Neural progenitor cell (in vitro differentiated cells): ENCODE measurements around the gene TBC1D1. TPM values are rescaled to one million over a fixed set of nuclear protein-coding genes. Genes with fewer than 3 reads are reported as not detected.

ENCODE experiments used
- DNase-seq: peaks from one replicate; pipeline ENCODE4 v3.0.0-alpha.2; 2016; ENCODE audit warnings: low spot score
- H2AFZ ChIP-seq: fragments of 200-600 bp; sonication (generic); replicated peaks from 2 replicates; pipeline ENCODE4 v1.6.1; 2016; ENCODE audit warnings: antibody characterized with exemption
- H3F3A ChIP-seq: fragments of 200-600 bp; sonication (generic); 2 replicates; pipeline ENCODE4 v1.6.1; 2016; ENCODE audit warnings: antibody characterized with exemption, low read depth
- H3K27ac ChIP-seq: fragments of 200-600 bp; sonication (generic); 2 replicates; pipeline ENCODE4 v1.5.1; 2016; ENCODE audit warnings: mild to moderate bottlenecking
- H3K27me3 ChIP-seq: fragments of 200-600 bp; sonication (generic); 2 replicates; pipeline ENCODE4 v1.6.1; 2016; ENCODE audit warnings: mild to moderate bottlenecking, moderate library complexity
- H3K36me3 ChIP-seq: fragments of 200-600 bp; sonication (generic); 2 replicates; pipeline ENCODE4 v1.5.1; 2016
- H3K4me1 ChIP-seq: fragments of 200-600 bp; sonication (generic); 2 replicates; pipeline ENCODE4 v1.6.1; 2016; ENCODE audit warnings: mixed run types
- H3K4me2 ChIP-seq: fragments of 200-600 bp; sonication (generic); 2 replicates; pipeline ENCODE4 v1.6.1; 2016
- H3K4me3 ChIP-seq: fragments of 200-600 bp; sonication (generic); 2 replicates; pipeline ENCODE4 v1.5.1; 2016
- H3K79me2 ChIP-seq: fragments of 200-600 bp; sonication (generic); 2 replicates; pipeline ENCODE4 v1.6.1; 2016; ENCODE audit warnings: low read depth
- H3K9ac ChIP-seq: fragments of 200-600 bp; sonication (generic); 2 replicates; pipeline ENCODE4 v1.6.1; 2016
- H3K9me3 ChIP-seq: fragments of 200-600 bp; sonication (generic); 2 replicates; pipeline ENCODE4 v1.5.1; 2016; ENCODE audit warnings: low read depth
- H4K20me1 ChIP-seq: fragments of 200-600 bp; sonication (generic); 2 replicates; pipeline ENCODE4 v1.6.1; 2016; ENCODE audit warnings: low read depth
- H3K27ac Mint-ChIP-seq: 3 replicates; pipeline ENCODE4 v1.8.0; 2021; ENCODE audit warnings: mixed read lengths
- H3K27me3 Mint-ChIP-seq: 2 replicates; pipeline ENCODE4 v1.8.0; 2022; ENCODE audit warnings: low read depth, mild to moderate bottlenecking, inconsistent platforms, moderate library complexity, mixed read lengths; ENCODE audit not compliant: insufficient read depth
- H3K36me3 Mint-ChIP-seq: 3 replicates; pipeline ENCODE4 v1.8.0; 2021; ENCODE audit warnings: mixed read lengths
- H3K4me1 Mint-ChIP-seq: 3 replicates; pipeline ENCODE4 v1.8.0; 2021; ENCODE audit warnings: mixed read lengths
- H3K4me3 Mint-ChIP-seq: 3 replicates; pipeline ENCODE4 v1.8.0; 2021; ENCODE audit warnings: mild to moderate bottlenecking, moderate library complexity, mixed read lengths
- H3K9me3 Mint-ChIP-seq: 3 replicates; pipeline ENCODE4 v1.8.0; 2020; ENCODE audit warnings: mixed read lengths
- EZH2 ChIP-seq: fragments of 200-600 bp; sonication (generic); IDR thresholded peaks from 2 replicates; pipeline ENCODE4 v1.6.1; 2017; ENCODE audit warnings: antibody characterized with exemption, mild to moderate bottlenecking, moderate library complexity
- EZH2phosphoT487 ChIP-seq: fragments of 200-600 bp; sonication (generic); IDR thresholded peaks from 2 replicates; pipeline ENCODE4 v1.6.1; 2017; ENCODE audit warnings: antibody characterized with exemption
- total RNA-seq: library from RNA; depleted of rRNA; stranded (reverse); fragments of >200 nt; gene quantifications from 2 replicates; pipeline ENCODE4 v1.2.3, GENCODE V29; 2015; ENCODE audit warnings: low replicate concordance
- TF ChIP-seq, protein P1 (sequence below): fragments of 200-600 bp; sonication (generic); IDR thresholded peaks from 2 replicates; pipeline ENCODE4 v1.5.1; 2017; ENCODE audit warnings: antibody characterized with exemption, mild to moderate bottlenecking

Gene TBC1D1
- total RNA-seq, 1 donor from 2014 or later, result 208 TPM

GRCh38 chr4:37928426-37929416, 37.8 kb downstream of the TBC1D1 start:
- Histone ChIP-seq H4K20me1 (no peaks in the 10 kb centered on the region), H3K4me2 (no peak overlapping the region), H3K27me3 (no peaks in the 10 kb centered on the region), H3K9me3 (no peaks in the 10 kb centered on the region), H3K36me3 (no peaks in the 10 kb centered on the region), H3K27ac (no peak overlapping the region), H2AFZ (no peak overlapping the region), H3F3A (no peaks in the 10 kb centered on the region), H3K9ac (no peak overlapping the region), H3K79me2 (no peaks in the 10 kb centered on the region), H3K4me3 (no peak overlapping the region), H3K4me1 (no peaks in the 10 kb centered on the region)
- TF ChIP-seq EZH2 (no peak), EZH2phosphoT487 (no peak)
- TF ChIP-seq, protein P1, sequence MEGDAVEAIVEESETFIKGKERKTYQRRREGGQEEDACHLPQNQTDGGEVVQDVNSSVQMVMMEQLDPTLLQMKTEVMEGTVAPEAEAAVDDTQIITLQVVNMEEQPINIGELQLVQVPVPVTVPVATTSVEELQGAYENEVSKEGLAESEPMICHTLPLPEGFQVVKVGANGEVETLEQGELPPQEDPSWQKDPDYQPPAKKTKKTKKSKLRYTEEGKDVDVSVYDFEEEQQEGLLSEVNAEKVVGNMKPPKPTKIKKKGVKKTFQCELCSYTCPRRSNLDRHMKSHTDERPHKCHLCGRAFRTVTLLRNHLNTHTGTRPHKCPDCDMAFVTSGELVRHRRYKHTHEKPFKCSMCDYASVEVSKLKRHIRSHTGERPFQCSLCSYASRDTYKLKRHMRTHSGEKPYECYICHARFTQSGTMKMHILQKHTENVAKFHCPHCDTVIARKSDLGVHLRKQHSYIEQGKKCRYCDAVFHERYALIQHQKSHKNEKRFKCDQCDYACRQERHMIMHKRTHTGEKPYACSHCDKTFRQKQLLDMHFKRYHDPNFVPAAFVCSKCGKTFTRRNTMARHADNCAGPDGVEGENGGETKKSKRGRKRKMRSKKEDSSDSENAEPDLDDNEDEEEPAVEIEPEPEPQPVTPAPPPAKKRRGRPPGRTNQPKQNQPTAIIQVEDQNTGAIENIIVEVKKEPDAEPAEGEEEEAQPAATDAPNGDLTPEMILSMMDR, result no peak
- DNase-seq, result no peak
- Mint-ChIP-seq H3K27me3 (peaks cover 5% of the 10 kb centered on the region), H3K36me3 (no peaks in the 10 kb centered on the region), H3K4me3 (no peak overlapping the region), H3K27ac (no peak overlapping the region), H3K4me1 (no peaks in the 10 kb centered on the region), H3K9me3 (no peaks in the 10 kb centered on the region)

DNA sequence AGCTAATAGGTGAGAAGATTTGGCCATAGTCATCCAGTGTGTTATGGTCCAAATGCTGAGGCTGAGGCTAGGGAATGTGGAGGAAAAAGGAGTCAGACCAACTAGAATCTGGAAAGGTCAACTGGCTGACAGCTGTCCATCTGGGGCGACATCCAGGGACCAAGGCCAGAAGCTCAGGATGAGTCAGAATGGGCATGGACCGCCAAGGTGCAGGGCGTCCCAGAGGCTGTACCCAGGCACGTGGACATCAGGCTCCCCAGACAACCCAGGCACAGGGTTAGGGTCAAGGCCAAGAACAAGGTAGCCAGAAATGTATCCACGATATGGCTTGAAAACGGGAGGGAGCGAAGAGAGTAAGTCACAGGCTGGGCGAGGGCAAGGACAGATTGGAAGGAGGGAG, 43.2 kb downstream of the TBC1D1 start:
- Mint-ChIP-seq H3K9me3 (no peaks in the 10 kb centered on the region), H3K4me3 (no peak overlapping the region), H3K36me3 (no peaks in the 10 kb centered on the region), H3K27me3 (peaks cover 4% of the 10 kb centered on the region), H3K27ac (no peak overlapping the region), H3K4me1 (no peaks in the 10 kb centered on the region)
- Histone ChIP-seq H3K9me3 (no peaks in the 10 kb centered on the region), H3K4me3 (no peak overlapping the region), H3F3A (no peaks in the 10 kb centered on the region), H2AFZ (no peak overlapping the region), H3K4me1 (no peaks in the 10 kb centered on the region), H3K79me2 (no peaks in the 10 kb centered on the region), H4K20me1 (no peaks in the 10 kb centered on the region), H3K36me3 (no peaks in the 10 kb centered on the region), H3K27ac (no peak overlapping the region), H3K4me2 (no peak overlapping the region), H3K27me3 (no peaks in the 10 kb centered on the region), H3K9ac (no peak overlapping the region)
- TF ChIP-seq EZH2 (no peak), EZH2phosphoT487 (no peak)
- TF ChIP-seq, protein P1, result no peak
- no peak for DNase-seq

DNA sequence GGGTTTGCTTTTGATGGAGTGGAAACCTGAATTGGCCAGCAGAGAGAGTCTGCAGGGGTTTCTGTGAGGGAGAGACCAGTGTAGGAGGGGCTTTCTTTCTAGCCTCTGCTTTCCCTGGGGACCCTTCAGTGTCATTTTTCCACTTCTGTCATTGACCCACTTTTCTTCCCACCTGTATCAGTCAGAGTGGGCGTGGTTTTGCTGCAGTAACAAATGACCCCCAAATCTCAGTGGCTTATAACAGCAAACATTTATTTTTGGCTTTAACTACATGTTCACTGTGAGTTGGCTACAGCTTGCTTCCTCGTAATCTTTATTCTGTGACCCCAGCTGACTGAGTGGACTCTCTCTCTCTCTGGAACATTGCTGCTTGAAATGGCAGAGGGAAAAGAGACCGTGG, 43.7 kb downstream of the TBC1D1 start:
- DNase-seq, result no peak
- no peaks in the 10 kb centered on the region for H3K4me1 ChIP-seq
- Mint-ChIP-seq H3K4me1 (no peaks in the 10 kb centered on the region), H3K27ac (no peak overlapping the region), H3K36me3 (no peaks in the 10 kb centered on the region), H3K9me3 (no peaks in the 10 kb centered on the region), H3K4me3 (no peak overlapping the region), H3K27me3 (peaks cover 4% of the 10 kb centered on the region)
- no peaks in the 10 kb centered on the region for H3K36me3 ChIP-seq
- no peak overlapping the region for H3K27ac ChIP-seq
- H4K20me1 ChIP-seq, result no peaks in the 10 kb centered on the region
- no peaks in the 10 kb centered on the region for H3K79me2 ChIP-seq
- H3K4me3 ChIP-seq, result no peak overlapping the region
- TF ChIP-seq, protein P1, result no peak
- TF ChIP-seq EZH2phosphoT487 (no peak), EZH2 (no peak)
- no peaks in the 10 kb centered on the region for H3K27me3 ChIP-seq
- no peak overlapping the region for H3K9ac ChIP-seq
- no peaks in the 10 kb centered on the region for H3K9me3 ChIP-seq
- H2AFZ ChIP-seq, result no peak overlapping the region
- no peaks in the 10 kb centered on the region for H3F3A ChIP-seq
- no peak overlapping the region for H3K4me2 ChIP-seq
